Measurements from ENCODE around the gene PLD2. TPM values are rescaled to one million over a fixed set of nuclear protein-coding genes. Genes with fewer than 3 reads are reported as not detected.

Gene PLD2
- total RNA-seq, 4 donors from 2014 or later, result 13.9 to 81.9 (median 18.9) TPM

- DNase-seq, result no peak
- H3K4me1 ChIP-seq, result peaks cover 0 to 24% (median 12%) of the 10 kb centered on the region in 4 donors
- H3K9me3 ChIP-seq, result no peaks in the 10 kb centered on the region
- WGBS, 2 donors (ENCODE audit: low coverage in 1 of 2), result 89 to 90% methylated on average over 26 to 32 of the region's 32 CpGs
- no peaks in the 10 kb centered on the region for H3K36me3 ChIP-seq
- no peak overlapping the region for H3K27ac ChIP-seq
- TF ChIP-seq POLR2A (IDR thresholded peaks at IDR 0.05), result no peak
- TF ChIP-seq POLR2AphosphoS5 (IDR thresholded peaks at IDR 0.05), result no peak
- no peak for TF ChIP-seq CTCF (IDR thresholded peaks at IDR 0.05)
- no peak for TF ChIP-seq EP300 (IDR thresholded peaks at IDR 0.05; ENCODE audit: low read depth)
- intact Hi-C loops (cut with DNase I; ENCODE audit: low total_unique reads) (no loop called here), in situ Hi-C loops (cut with MboI; ENCODE audit: low pct_ligation_motif_present in 1 of 4, low pct_unique_long_range_greater_than_20kb in 1 of 4, low sequenced_read_pairs in 3 of 4) (no loop called here)
- no peaks in the 10 kb centered on the region for H3K27me3 ChIP-seq
- H3K4me3 ChIP-seq, result no peak overlapping the region
Observed at GRCh38 chr17:4859816-4860625, 53.1 kb downstream of the PLD2 start.

- Histone ChIP-seq H3K4me1 (peaks cover 0 to 24% (median 12%) of the 10 kb centered on the region in 4 donors), H3K27me3 (no peaks in the 10 kb centered on the region), H3K4me3 (no peak overlapping the region), H3K9me3 (no peaks in the 10 kb centered on the region), H3K27ac (no peak overlapping the region), H3K36me3 (no peaks in the 10 kb centered on the region)
- TF ChIP-seq EP300 (IDR thresholded peaks at IDR 0.05; ENCODE audit: low read depth), result no peak
- no peak for TF ChIP-seq CTCF (IDR thresholded peaks at IDR 0.05)
- no peak for TF ChIP-seq POLR2A (IDR thresholded peaks at IDR 0.05)
- no peak for TF ChIP-seq POLR2AphosphoS5 (IDR thresholded peaks at IDR 0.05)
- 95% methylated on average over 9 of the region's 9 CpGs; no CpG with 5 or more reads in 1 of the 2 donors for WGBS, 2 donors (ENCODE audit: low coverage in 1 of 2)
- intact Hi-C loops (cut with DNase I; ENCODE audit: low total_unique reads), result no loop called here
- no peak for DNase-seq
- in situ Hi-C loops (cut with MboI; ENCODE audit: low pct_ligation_motif_present in 1 of 4, low pct_unique_long_range_greater_than_20kb in 1 of 4, low sequenced_read_pairs in 3 of 4), result no loop called here
Observed at GRCh38 chr17:4860651-4861050, 53.7 kb downstream of the PLD2 start.

GRCh38 chr17:4861052-4861451 lies 54.1 kb downstream of the PLD2 start:
- Histone ChIP-seq H3K27me3 (no peaks in the 10 kb centered on the region), H3K4me1 (peaks cover 0 to 24% (median 12%) of the 10 kb centered on the region in 4 donors), H3K4me3 (no peak overlapping the region), H3K27ac (no peak overlapping the region), H3K36me3 (no peaks in the 10 kb centered on the region), H3K9me3 (no peaks in the 10 kb centered on the region)
- intact Hi-C loops (cut with DNase I; ENCODE audit: low total_unique reads) (no loop called here), in situ Hi-C loops (cut with MboI; ENCODE audit: low pct_ligation_motif_present in 1 of 4, low pct_unique_long_range_greater_than_20kb in 1 of 4, low sequenced_read_pairs in 3 of 4) (no loop called here)
- TF ChIP-seq EP300 (IDR thresholded peaks at IDR 0.05; ENCODE audit: low read depth), result no peak
- no peak for TF ChIP-seq POLR2A (IDR thresholded peaks at IDR 0.05)
- WGBS, 2 donors (ENCODE audit: low coverage in 1 of 2), result 75 to 90% methylated on average over 5 to 16 of the region's 16 CpGs
- no peak for DNase-seq

GRCh38 chr17:4862720-4863119 lies 55.8 kb downstream of the PLD2 start:
- in situ Hi-C loops (cut with MboI; ENCODE audit: low pct_ligation_motif_present in 1 of 4, low pct_unique_long_range_greater_than_20kb in 1 of 4, low sequenced_read_pairs in 3 of 4), result no loop called here
- intact Hi-C loops (cut with DNase I; ENCODE audit: low total_unique reads), result no loop called here
- no peaks in the 10 kb centered on the region for H3K27me3 ChIP-seq
- no peaks in the 10 kb centered on the region for H3K36me3 ChIP-seq
- TF ChIP-seq POLR2A (IDR thresholded peaks at IDR 0.05) (no peak), EP300 (IDR thresholded peaks at IDR 0.05; ENCODE audit: low read depth) (no peak), CTCF (IDR thresholded peaks at IDR 0.05) (no peak), POLR2AphosphoS5 (IDR thresholded peaks at IDR 0.05) (no peak)
- no peaks in the 10 kb centered on the region for H3K9me3 ChIP-seq
- no peak overlapping the region for H3K27ac ChIP-seq
- WGBS, 2 donors (ENCODE audit: low coverage in 1 of 2), result 93% methylated on average over 4 of the region's 4 CpGs; no CpG with 5 or more reads in 1 of the 2 donors
- H3K4me3 ChIP-seq, result no peak overlapping the region
- DNase-seq, result no peak
- H3K4me1 ChIP-seq, result peaks cover 0 to 19% (median 10%) of the 10 kb centered on the region in 4 donors
